HG03575 (cell line): ENCODE results near the gene ATP9A.

Source experiments
- ATAC-seq: cut with Tn5 transposase; IDR thresholded peaks from one replicate; pipeline ENCODE4 v1.9.1; 2021; ENCODE audit not compliant: unreplicated experiment, insufficient number of reproducible peaks, low FRiP score; ENCODE audit errors: extremely low read depth

ATP9A gene

GRCh38 chr20:51622004-51622874 is 146.0 kb downstream of the ATP9A start:
- ATAC-seq, result no peak

DNA sequence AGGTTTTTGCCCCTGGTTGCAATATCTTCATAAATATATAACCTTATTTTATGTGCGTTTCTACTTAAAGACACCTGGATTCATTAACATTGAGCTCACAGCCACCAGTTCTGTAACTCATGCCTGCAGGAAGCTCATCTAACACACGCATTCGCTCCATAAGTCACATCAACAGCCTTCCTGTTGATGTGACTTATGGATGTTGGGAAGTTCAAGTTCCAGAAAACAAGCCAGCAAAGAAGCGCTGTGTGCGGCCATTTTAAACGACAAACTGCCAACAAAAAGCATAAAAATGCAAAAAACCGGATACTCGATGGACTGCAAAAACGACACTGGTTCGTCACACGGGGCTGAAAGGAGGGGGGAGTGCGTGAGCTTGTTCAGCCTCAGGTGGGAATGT is 147.8 kb downstream of the ATP9A start:
- no peak for ATAC-seq

DNA sequence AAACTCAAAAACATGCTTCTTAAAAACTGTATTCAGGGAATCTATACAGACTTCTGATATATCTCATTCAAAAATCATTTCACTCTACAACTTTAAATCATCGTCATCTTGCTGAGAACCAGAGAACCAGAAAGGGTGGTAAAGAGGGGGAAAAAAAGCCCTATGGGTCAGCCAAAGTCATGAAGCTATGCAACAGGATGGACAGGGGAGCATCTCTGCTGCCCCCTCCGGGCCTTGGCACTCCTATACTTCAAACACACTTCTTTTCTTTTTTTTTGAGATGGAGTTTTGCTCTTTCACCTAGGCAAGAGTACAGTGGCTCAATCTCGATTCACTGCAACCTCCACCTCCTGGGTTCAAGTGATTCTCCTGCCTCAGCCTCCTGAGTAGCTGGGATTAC is 152.1 kb downstream of the ATP9A start:
- ATAC-seq, result no peak

DNA sequence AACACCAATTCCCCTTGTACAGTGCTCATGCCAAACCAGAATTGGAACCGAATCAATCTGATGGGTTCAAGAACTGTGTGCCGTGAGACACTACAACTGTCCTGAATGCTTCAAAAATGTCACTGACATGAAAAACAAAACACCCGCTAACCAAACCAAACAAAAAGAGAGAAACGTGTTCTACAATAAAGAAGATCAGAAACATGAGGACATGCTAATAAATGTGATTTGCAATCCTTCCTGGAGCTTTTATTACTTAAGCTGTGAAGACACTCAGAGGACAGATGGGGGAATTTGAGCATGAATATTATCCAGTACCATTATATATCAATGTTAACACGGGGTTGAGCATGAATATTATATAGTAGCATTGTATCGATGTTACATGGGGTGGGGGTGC is 153.5 kb downstream of the ATP9A start:
- no peak for ATAC-seq

- ATAC-seq, result no peak
Measured at GRCh38 chr20:51613580-51613979, 154.6 kb downstream of the ATP9A start.

DNA sequence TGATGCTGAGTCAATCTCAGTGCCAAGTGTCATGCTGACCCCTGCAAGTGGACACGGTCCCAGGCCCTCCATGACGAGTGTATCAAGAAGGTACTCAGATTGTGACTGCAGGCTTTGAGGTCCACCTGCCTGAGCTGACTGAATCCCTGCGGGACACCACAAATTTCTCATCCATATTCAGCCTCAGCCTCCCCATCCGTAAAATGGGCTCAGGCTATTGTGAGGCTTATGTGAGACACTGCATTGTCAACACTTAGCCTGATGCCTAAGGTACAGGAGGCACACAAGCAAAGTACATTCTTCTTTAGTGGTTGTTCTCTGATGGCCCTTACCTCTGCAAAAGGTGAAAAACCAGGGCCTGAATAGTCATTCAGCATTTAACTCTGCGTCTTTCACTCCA is 155.3 kb downstream of the ATP9A start:
- no peak for ATAC-seq

DNA sequence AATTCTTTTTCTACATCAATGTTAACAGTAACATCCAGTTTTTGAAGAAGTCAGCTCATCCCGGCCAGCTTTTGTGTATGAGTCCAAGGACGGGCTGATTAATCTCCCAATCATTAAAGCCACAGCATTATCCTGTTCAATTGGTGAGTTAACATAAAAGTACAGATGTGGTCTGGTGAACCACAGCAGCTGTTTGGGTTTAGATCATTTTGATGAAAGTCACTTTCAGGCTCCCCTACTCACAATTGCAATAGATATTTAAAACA is 156.6 kb downstream of the ATP9A start:
- ATAC-seq, result no peak

GRCh38 chr20:51610761-51611624 is 157.2 kb downstream of the ATP9A start:
- ATAC-seq, result no peak

- ATAC-seq, result no peak
Measured at GRCh38 chr20:51610111-51610510, 158.1 kb downstream of the ATP9A start.

- no peak for ATAC-seq
Measured at GRCh38 chr20:51609251-51609650, 158.9 kb downstream of the ATP9A start.

- no peak for ATAC-seq
Measured at GRCh38 chr20:51608061-51608460, 160.1 kb downstream of the ATP9A start.

- ATAC-seq, result no peak
Measured at GRCh38 chr20:51607170-51607569, 161.0 kb downstream of the ATP9A start.

DNA sequence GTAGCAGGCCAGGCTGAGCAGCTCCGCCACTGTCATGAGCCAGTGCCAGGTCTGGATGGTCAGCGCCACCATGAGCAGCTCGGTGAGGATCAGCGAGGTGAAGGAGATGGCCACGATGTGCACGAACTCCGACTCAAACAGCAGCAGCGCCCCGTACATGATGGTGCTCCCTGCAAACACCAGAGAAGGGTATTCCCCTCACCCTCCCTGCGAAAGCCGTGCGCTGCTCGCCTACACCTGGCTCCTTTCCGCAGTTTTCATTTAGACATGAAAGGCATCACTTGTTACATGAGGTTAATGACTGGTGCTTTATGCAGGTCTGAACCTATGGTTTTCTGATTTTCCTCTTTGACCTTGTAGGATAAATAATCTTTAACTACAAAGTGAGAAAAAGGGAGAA is 163.3 kb downstream of the ATP9A start:
- no peak for ATAC-seq

DNA sequence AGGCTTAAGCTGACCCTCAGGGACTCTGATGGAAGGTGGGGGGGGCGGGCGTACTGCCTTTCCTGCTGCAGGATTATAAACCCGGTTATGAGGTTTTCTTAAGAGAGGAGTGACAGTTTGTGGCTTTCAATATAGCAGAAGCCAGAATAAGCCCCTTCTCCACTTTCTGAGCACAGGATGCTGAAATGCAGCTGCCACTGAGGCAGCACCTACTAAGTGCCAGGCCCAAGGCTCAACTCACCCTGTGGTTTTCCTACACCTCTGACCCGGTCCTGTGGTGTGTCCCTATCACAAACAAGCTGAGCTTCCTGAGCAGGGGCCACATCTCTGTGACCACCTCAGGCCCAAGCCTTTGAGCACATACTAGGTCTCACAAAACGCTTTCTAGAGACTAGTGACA is 166.1 kb downstream of the ATP9A start:
- ATAC-seq, result no peak

DNA sequence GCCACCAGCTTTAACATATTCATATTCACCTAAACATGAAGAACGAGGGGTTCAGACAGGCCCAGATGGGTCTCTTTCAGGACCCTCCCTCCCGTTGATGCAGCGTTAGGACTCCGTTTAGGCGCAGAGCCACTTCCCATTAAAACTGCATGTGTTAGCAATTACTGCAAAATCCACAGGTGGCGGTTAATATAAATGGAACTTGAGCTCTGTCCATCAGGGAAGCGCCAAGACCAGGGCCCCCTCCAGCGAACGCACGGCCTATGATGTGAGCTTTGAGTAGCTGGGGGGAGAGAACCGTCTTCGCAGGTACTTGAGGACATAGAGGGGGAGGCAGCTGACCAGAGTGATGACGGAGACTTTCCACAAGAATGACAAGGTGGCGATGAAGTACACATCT is 167.2 kb downstream of the ATP9A start:
- ATAC-seq, result no peak

DNA sequence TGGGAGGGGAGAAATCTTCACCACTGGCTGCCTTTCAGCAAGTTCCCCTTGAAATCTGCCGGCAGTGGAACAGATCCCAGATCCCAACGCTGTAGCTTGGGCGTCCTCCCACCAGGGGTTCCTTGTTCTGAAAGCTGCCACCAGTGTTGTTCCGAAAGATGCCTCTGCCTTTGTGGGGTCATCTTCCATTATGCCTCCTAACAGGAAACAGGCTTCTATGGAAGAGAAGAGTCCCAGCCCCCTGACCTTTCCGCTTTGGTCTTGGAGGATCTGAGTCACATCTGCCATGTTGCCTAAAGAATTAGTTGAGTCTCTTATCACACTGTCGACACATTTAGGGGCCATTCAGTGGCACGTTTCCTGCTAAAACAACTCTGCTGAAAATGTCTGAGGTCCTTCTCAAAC is 168.2 kb downstream of the ATP9A start:
- ATAC-seq, result no peak

- ATAC-seq, result no peak
Measured at GRCh38 chr20:51598556-51598955, 169.6 kb downstream of the ATP9A start.

DNA sequence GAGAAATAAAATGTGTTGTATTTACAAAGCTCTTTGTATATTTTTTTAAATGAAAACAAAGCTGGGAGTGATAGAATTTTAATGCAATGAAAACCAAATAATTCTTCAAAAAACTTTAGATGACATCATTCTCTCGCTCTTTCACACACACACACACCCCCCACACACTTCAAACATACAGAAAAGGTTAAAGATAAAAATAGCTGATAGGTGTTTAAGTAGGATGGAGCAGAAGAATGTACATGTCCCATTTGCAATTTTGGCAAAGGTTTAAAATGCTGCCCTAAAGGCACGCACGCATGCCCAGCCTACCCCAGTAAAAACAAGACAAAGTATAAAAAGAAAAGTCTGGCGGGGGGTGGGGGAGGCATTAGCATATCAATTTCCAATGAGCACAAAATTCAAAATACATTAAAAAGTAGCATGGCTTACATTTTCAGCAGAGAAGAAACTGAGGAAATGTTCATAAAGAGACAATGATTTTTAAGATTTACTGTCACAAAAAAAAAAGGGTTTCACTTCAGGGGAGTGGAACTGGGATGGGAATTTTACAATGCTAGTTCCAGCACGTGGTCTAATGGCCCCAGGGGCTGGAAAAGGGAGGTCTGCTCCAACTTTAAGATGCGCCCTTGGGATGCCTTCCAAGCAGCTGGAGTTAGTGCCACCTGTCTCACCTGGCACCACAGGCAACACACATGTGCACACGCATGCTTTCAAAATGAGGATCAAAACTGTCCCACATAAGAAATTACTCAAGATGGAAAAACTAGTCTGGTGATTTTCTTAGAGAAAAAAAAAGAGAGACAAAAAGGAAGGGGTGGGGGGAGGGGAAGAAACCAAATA is 170.6 kb downstream of the ATP9A start:
- no peak for ATAC-seq

DNA sequence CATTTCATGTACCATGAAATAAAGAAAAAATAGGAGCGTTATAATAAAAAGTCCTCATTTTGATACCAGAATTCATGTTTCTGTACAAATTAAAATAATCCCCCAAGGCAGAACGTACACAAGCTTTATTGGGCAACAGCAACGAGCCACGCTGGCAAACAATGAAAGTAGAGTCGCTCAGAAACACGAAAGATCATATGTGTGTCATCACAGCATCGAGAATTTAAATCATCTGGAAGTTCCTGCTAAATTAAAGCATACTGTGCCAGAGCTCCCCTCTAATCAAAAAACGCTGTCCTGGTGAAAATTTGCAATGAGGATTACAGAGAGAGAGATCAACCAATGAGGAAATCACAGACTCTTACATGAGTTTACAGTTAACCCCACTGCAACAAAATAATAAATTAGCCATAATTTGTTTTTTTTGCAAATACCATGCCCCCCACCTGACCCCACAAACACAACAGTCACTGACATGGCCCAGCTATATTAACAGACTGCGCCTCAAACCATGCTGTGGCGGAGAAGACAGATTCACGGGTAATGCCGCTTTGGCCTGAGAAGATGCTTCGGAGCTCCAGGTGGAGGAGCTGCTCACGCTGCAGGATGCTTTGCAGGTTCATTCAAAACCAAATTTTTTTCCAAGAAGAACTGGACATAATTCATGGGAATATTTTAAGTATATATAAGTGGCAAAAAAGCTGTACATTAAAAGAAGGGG is 171.4 kb downstream of the ATP9A start:
- ATAC-seq, result no peak
